AG04449 (cell line): ENCODE measurements around the gene ZFP42.

Experiments used
- CTCF ChIA-PET: fragments of 350-600 bp; formaldehyde crosslinking; extraction: SDS; loops from one replicate; lab custom pipeline; 2021; ENCODE audit warnings: antibody characterized with exemption; lab: Yijun Ruan, JAX
- POLR2A ChIA-PET: fragments of 400-600, 350-600 bp; formaldehyde crosslinking; extraction: SDS; loops from one replicate; lab custom pipeline; 2020; ENCODE audit warnings: antibody characterized with exemption, inconsistent platforms; lab: Yijun Ruan, JAX
- DNase-seq: peaks from one replicate; pipeline ENCODE4 v3.0.0-alpha.2; 2010; ENCODE audit warnings: low read depth, low spot score
- H3K4me3 ChIP-seq: 2 replicates; pipeline ENCODE4 v1.5.1; 2011; ENCODE audit warnings: low read depth, mild to moderate bottlenecking, control low read depth, low read length
- CTCF ChIP-seq: IDR thresholded peaks from one replicate; pipeline ENCODE4 v1.5.1; 2011; ENCODE audit warnings: mild to moderate bottlenecking, moderate library complexity, low read length, control low read depth, inconsistent platforms; ENCODE audit not compliant: insufficient read depth; ENCODE audit errors: missing control alignments

The ZFP42 gene

DNA sequence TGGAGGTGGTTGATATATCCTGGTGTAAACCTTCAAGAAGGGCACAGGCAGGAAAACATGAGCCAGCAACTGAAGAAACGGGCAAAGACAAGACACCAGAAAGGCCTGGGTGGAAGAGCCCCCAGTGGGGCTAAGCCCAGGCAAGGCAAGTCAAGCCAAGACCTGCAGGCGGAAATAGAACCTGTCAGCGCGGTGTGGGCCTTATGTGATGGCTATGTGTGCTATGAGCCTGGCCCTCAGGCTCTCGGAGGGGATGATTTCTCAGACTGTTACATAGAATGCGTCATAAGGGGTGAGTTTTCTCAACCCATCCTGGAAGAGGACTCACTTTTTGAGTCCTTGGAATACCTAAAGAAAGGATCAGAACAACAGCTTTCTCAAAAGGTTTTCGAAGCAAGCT, 7.2 kb downstream of the ZFP42 start:
- POLR2A ChIA-PET: no interaction called here
- no peak for DNase-seq
- no peak for TF ChIP-seq CTCF
- H3K4me3 ChIP-seq: no peak overlapping the region
- CTCF ChIA-PET: no interaction called here

DNA sequence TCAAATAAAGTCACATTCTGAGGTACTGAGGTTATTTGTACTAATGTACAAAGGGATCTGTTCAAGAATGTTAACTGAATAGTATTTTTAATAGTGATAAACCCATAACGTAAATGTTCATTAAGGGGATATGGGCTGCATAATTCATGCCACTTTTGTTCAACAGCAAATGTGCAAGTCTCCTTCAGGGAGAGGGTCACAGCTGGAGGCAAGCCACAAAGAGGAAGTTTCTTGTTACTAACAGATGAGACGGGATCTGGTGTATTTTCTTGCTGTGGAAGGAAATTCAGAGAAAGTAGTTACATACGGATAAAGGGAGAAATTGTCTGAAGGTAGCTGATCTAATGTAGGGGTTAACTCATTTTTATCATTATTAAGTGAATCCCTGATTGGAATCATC, 10.0 kb downstream of the ZFP42 start:
- no peak overlapping the region for H3K4me3 ChIP-seq
- ChIA-PET POLR2A (no interaction called here), CTCF (no interaction called here)
- TF ChIP-seq CTCF: no peak
- no peak for DNase-seq

DNA sequence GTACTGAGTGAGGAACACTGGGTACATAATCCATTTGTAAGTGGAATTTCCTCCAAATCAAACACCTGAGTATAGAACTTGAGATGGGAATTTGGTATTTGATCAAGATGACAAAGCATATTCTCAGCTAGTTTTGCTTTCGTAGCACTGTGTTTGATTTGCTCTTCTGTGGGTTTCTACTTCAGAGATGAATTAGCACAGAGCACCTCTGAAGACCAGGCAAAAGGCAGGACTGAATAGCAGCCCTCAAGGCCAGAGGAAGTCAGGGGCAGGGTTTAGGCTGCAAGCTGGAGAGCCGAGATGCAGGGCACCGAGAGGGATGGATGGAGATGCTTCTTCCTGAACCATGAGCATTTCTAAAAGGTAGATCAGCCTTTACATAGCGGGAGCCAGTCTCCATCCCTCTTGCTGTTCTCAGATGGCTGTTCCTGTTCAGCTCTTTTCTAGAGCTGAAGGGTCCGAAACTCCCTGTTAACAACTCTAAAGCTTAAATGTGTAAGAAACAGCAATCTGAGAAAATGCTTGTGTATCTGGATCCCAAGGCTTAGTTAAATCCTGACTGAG, 10.8 kb downstream of the ZFP42 start:
- H3K4me3 ChIP-seq: no peak overlapping the region
- CTCF ChIA-PET: no interaction called here
- no peak for TF ChIP-seq CTCF
- DNase-seq: no peak
- POLR2A ChIA-PET: no interaction called here

DNA sequence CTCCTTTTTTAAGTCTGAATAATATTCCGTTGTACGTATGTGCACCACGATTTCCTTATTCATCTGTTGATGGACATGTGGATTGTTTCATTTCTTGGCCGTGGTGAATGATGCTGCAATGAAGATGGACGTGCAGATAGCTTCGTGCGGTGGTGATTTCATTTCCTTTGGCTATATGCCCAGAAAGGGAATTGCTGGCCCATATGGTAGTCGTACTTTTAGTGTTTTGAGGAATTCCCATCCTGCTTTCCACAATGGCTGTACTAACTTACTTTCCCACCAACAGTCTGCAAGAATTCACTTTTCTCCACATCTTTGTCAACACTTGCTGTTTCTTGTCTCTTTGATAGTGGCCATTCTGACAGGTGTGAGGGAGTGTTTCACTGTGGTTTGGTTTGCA, 12.8 kb downstream of the ZFP42 start:
- ChIA-PET POLR2A (no interaction called here), CTCF (no interaction called here)
- H3K4me3 ChIP-seq: no peak overlapping the region
- peak; percentile 44 for DNase-seq
- TF ChIP-seq CTCF: no peak

GRCh38 chr4:188012426-188012945, 16.9 kb downstream of the ZFP42 start:
- H3K4me3 ChIP-seq: no peak overlapping the region
- TF ChIP-seq CTCF: no peak
- no peak for DNase-seq
- ChIA-PET CTCF (no interaction called here), POLR2A (no interaction called here)

DNA sequence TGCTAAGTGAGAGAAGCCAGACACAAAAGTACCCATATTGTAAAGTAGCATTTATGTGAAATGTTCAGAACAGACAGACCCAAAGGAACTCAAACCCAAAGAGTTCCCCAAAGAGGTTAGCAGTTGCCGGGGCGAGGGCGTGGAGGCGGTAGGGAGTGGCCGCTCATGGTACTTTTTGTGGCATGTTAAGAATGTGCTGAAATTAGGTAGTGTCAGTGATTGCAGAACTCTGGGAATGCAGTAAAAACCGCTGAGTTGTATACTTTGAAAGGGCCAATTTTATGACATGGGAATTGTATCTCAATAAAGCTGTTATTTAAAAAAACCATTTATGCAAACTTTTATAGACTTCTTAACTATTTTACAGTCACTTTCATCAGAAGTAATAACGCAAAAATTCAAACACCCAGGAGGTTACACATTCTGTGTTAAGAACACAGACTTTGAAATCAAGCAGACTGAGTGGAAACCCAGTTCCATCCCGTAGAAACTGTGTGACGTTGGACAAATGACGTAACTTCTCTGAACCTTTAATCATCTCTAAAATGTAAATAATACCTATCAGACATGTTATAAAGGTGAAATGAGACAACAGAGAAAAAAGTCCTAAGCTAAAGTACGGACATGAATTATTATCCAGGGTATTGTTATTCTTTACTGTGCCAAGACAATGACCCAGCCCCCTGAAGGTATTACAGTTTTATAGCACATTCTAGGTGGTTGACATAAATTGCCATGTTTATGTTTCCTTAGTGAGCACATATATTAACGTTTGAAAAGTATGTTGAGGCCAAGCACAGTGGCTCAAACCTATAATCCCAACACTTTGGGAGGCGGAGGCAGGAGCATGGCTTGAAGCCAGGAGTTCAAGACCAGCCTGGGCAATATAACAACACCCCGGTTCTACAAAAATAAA, 19.7 kb downstream of the ZFP42 start:
- POLR2A ChIA-PET: no interaction called here
- no peak overlapping the region for H3K4me3 ChIP-seq

More for the DNA sequence above, 19.7 kb downstream of the ZFP42 start:
- DNase-seq: no peak
- CTCF ChIA-PET: no interaction called here
- no peak for TF ChIP-seq CTCF
